Endometrial microvascular endothelial cells (primary cell): ENCODE data around the gene TFAP2A. TPM values are rescaled to one million over a fixed set of nuclear protein-coding genes. Genes with fewer than 3 reads are reported as not detected.

Experiments
- in situ Hi-C: cut with HindIII; loops from 2 replicates; pipeline ENCODE4 v1.10.0; 2017; ENCODE audit warnings: low sequenced_read_pairs, low pct_unique_long_range_greater_than_20kb; ENCODE audit errors: inconsistent ontology term
- total RNA-seq: library from RNA; depleted of rRNA; stranded (reverse); fragments of >200 nt; gene quantifications from one replicate; pipeline ENCODE4 v1.2.3, GENCODE V29; 2015; ENCODE audit errors: inconsistent ontology term

Gene TFAP2A
- total RNA-seq, 1 donor from 2014 or later = not detected

- in situ Hi-C loops = no loop called here
Observed at GRCh38 chr6:10389739-10390494, 25.0 kb downstream of the TFAP2A start.

DNA sequence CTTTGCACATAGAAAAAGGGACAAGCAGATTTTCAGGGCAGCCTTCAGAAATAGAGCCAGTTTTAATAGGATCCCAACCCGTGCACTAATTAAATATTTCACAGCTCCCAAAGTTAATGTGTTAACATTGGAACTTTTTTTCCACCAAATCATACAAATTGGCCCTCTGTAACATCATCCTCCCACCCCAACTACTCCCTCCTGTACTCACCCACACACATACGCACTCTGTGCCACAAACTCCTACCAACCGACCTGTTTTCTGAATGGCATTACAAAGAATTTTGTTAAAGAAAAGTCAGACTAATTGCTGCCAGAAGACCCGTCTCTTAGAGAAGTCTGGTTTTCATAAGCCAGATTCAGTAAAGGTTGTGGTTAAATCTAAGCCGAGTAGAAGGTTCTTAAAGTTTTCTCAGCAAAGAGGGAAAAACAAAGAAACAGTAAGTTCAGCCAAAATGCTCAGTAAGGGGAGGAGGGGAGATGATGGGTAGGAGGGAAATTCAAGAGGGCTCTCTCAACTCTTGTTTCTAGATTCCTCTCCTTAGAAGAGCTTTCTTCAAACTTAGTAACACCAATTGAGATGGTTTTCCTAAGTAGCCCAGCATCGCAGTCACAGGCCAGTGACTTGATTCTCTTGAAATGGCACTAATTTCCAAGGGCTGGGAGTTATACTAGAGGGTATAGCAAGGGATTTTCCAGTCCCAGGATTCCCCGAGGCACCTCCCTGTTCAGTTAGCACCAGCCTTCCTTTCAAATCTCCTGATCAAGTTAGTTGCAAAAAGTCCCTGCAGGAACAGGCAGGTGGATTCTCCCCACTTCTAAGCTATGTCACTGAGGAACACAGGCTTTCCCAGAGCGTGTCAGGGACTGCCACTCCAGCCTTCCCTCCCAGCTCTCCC is 27.9 kb downstream of the TFAP2A start:
- in situ Hi-C loops = no loop called here

DNA sequence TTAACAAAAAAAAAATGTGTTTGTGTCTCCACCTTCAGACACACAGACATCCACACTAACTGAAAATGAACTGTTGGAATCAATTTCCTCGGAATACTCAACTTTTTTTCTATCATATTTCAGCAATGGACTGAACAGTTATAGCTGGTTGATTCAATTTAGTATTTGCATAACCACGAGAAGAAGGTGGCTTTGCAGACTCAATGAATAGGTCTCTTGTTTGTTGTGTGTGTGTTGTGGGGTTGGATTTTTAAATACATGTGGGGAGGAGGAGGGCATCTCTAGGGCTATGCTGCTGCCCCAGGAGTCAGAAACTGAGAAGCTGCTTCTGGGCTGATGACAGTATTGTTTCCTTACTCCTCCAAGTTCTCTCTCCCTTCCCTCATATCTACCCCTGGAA is 28.7 kb downstream of the TFAP2A start:
- in situ Hi-C loops = no loop called here

- in situ Hi-C loops = no loop called here
Observed at GRCh38 chr6:10385524-10386132, 29.2 kb downstream of the TFAP2A start.

- in situ Hi-C loops = no loop called here
Observed at GRCh38 chr6:10384610-10385523, 30.0 kb downstream of the TFAP2A start.

- in situ Hi-C loops = no loop called here
Observed at GRCh38 chr6:10384091-10384609, 30.7 kb downstream of the TFAP2A start.

GRCh38 chr6:10383331-10384090 is 31.4 kb downstream of the TFAP2A start:
- in situ Hi-C loops = no loop called here

DNA sequence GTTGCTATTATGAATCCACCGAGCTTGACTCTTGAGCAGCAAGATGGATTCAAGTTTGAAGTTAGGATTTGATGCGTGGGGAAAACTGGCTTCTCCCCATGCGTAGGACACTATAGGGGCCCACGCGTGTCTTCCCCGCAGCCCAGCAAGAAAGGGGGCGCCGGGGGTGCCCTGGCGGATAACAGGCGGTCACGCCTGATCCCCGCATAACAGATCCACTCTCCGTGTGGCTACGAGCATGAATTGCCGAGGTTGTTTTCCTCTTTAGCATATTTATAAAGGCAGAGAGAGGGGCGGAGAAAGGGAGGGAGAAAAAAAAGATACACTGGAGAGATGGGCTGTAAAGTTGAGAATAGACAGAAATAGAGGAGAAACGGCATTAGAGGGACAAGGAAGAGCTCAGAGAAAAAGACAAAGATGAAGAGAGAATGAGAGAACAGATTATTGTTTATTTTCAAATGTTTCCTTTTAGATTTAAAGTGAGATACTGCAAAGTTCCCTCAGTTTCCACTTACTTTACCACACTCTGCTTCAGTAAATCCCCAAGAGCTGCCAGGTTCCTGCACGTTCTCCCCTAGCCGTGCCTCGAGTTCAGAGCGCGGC is 32.0 kb downstream of the TFAP2A start:
- in situ Hi-C loops = no loop called here

- in situ Hi-C loops = no loop called here
Observed at GRCh38 chr6:10382322-10382721, 32.6 kb downstream of the TFAP2A start.

- in situ Hi-C loops = no loop called here
Observed at GRCh38 chr6:10381830-10382208, 33.1 kb downstream of the TFAP2A start.

GRCh38 chr6:10381133-10381829 is 33.6 kb downstream of the TFAP2A start:
- in situ Hi-C loops = no loop called here

DNA sequence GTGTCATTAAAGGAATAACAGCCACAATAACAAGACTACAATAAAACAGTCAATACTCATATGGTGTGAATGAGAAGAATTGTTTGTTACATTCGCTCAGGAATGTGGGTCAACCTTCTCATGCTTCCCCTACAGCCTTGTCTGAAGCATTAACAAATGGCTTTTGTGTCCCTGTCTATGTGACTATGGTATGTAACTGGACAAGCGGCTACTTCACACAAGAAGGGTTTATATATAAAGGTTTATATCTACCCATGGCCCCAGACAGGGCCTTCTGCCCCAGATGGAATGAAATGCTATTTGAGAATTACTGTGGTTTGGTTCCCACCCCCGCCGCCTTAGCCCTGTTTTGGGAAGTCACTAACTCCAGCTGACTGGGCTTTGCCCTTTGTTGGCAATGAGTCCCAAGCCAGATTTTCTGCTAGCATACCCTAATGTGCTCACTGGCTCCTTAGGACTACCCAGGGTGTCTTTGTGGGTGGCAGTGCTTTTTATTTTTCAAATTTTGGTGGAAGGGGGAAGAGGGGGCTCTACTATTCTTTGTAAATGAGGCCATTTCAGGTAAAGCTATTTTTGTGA is 39.4 kb downstream of the TFAP2A start:
- in situ Hi-C loops = no loop called here

DNA sequence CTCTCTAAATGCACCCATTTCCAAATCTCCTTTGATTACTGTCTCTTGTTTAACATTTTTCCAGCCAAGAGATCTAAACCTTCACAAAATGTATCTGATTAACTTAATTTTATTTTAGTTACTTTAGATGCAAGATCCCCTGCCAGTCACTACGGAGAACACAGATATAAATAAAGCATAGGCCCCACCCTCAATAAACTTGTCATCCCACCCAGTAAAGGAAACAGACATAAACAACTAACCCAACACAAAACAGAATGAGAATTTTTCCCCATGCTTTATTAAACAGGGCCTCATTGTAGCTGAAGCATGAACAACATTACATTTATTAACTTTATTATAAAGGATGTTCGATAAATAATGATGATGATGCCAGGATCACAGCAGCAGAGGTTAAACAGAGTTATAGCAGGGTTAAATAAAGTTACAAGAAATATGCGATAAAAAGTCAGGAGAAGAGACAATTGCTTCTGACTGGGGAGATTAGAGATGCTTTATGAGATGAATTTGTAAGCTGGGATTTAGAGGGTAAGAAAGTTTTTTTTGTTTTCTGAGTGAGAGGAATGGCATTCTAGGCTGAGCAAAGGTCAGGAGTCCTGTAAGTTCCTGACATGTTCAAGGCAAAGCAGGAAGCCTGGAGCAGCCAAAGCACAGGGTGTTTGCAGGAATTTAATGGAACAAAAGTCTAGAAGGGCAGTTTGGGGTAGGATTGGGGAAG is 41.1 kb downstream of the TFAP2A start:
- in situ Hi-C loops = no loop called here

GRCh38 chr6:10369896-10370295 is 45.0 kb downstream of the TFAP2A start:
- in situ Hi-C loops = no loop called here

GRCh38 chr6:10368861-10369260 is 46.0 kb downstream of the TFAP2A start:
- in situ Hi-C loops = no loop called here

- in situ Hi-C loops = no loop called here
Observed at GRCh38 chr6:10363911-10364310, 51.0 kb downstream of the TFAP2A start.
